Spleen (tissue), 11 donors: Measurements from ENCODE around the gene MYL1. TPM values are rescaled to one million over a fixed set of nuclear protein-coding genes. Genes with fewer than 3 reads are reported as not detected.

ENCODE experiments used
- DNase-seq: peaks from one replicate; pipeline ENCODE4 v3.0.0-alpha.2; 2020
- H3K27ac ChIP-seq, 8 donors: fragments of 200-600 bp; sonication (generic) in 7 of 8; 1 replicate in 4 of 8; 2 replicates in 4 of 8; pipeline versions ENCODE4 v1.5.0 to v1.8.0; 2016 to 2021; ENCODE audit warnings: inconsistent platforms in 4 of 8, mild to moderate bottlenecking in 4 of 8, moderate library complexity in 1 of 8
- H3K27me3 ChIP-seq, 7 donors: fragments of 200-600 bp; sonication (generic) in 6 of 7; replicated peaks in 1 of 7; 1 replicate in 4 of 7; 2 replicates in 3 of 7; pipeline versions ENCODE4 v1.5.0 to v1.8.0; 2016 to 2021; ENCODE audit warnings: inconsistent platforms in 3 of 7, mild to moderate bottlenecking in 1 of 7
- H3K36me3 ChIP-seq, 6 donors: fragments of 200-600 bp; sonication (generic) in 5 of 6; 1 replicate in 4 of 6; 2 replicates in 2 of 6; pipeline versions ENCODE4 v1.5.0 to v1.8.0; 2016 to 2021; ENCODE audit warnings: inconsistent platforms in 2 of 6
- H3K4me1 ChIP-seq, 6 donors: fragments of 200-600 bp; sonication (generic) in 5 of 6; 1 replicate in 3 of 6; 2 replicates in 3 of 6; pipeline versions ENCODE4 v1.5.0 to v1.8.0; 2016 to 2021; ENCODE audit warnings: inconsistent platforms in 3 of 6
- H3K4me3 ChIP-seq, 8 donors: fragments of 200-600 bp; sonication (generic) in 7 of 8; 1 replicate in 4 of 8; 2 replicates in 4 of 8; pipeline versions ENCODE4 v1.5.0 to v1.8.0; 2016 to 2021; ENCODE audit warnings: inconsistent platforms in 4 of 8, mild to moderate bottlenecking in 4 of 8, moderate library complexity in 2 of 8
- H3K9me3 ChIP-seq, 8 donors: fragments of 200-600 bp; sonication (generic) in 7 of 8; 1 replicate in 4 of 8; 2 replicates in 4 of 8; pipeline versions ENCODE4 v1.5.0 to v1.8.0; 2016 to 2021; ENCODE audit warnings: inconsistent platforms in 4 of 8
- CTCF ChIP-seq, 11 experiments: fragments of 200-600 bp in 7 of 11; fragments of 450-650 bp in 4 of 11; sonication (generic) in 4 of 11; IDR thresholded peaks in 8 of 11; conservative IDR thresholded peaks in 3 of 11; 1 replicate in 7 of 11; 2 replicates in 4 of 11; pipeline versions ENCODE4 v1.4.0 to v1.8.0; 2016 to 2021; ENCODE audit warnings: antibody characterized with exemption in 11 of 11, inconsistent platforms in 4 of 11, mild to moderate bottlenecking in 1 of 11
- POLR2A ChIP-seq, 3 donors: fragments of 450-650 bp; IDR thresholded peaks; one replicate each; pipeline ENCODE4 v1.5.1; 2017; ENCODE audit warnings: antibody characterized with exemption in 3 of 3, mild to moderate bottlenecking in 1 of 3
- POLR2AphosphoS5 ChIP-seq, 3 donors: sonication (generic); formaldehyde crosslinking; IDR thresholded peaks; one replicate each; pipeline ENCODE4 v1.5.1; 2017; ENCODE audit warnings: antibody characterized with exemption in 3 of 3
- WGBS, 5 donors: extraction: QIAGEN DNeasy Blood & Tissue Kit in 3 of 5; methylation state at CpG; one replicate each; pipeline versions ENCODE4 v1.1.5 to v1.1.7; 2013 to 2018; 5-methylcytosine and 5-hydroxymethylcytosine counted together
- intact Hi-C: fragments of 100-400 bp; cut with DNase I; formaldehyde crosslinking; loops from one replicate; pipeline ENCODE4 v1.15.0; 2023; ENCODE audit warnings: low total_unique reads
- polyA plus RNA-seq, 3 donors: library from polyadenylated mRNA; stranded (reverse); fragments of 200-250 nt; gene quantifications; one replicate each; pipeline ENCODE4 v1.2.1, GENCODE V29; 2013
- total RNA-seq, 7 donors: library from RNA; depleted of rRNA in 3 of 7; stranded (reverse); fragments of >200 nt in 3 of 7; fragmentation: NEBNext Ultra II Directional in 4 of 7; extraction: Animal tissue kit (Norgen Biotek cat#: 25700) in 4 of 7; gene quantifications; one replicate each; pipeline versions ENCODE4 v1.1.0 to v1.2.1, GENCODE V29; 2016 to 2021
- donor health status: healthy with polysubstance abuse.
- donor health status: DM: no; HTN: no; CAD: no; lungs with moderate emphysema.
- donor health status: DM: no; HTN: no; CAD: no.
- donor health status: Bipolar disorder and iron deficiency.
- donor health status: healthy.
- donor health status: DM: no; HTN: no; CAD: no.
- donor health status: DM: yes; HTN: yes; CAD: no.

MYL1 gene
- total and polyA plus RNA-seq, 10 donors = 0.06 to 0.78 TPM; not detected in 8

GRCh38 chr2:210288408-210288807 is 26.6 kb downstream of the MYL1 start:
- WGBS, 5 donors = 62 to 88% (median 72%) methylated on average over 2 of the region's 2 CpGs
- peaks cover 0 to 17% (median 10%) of the 10 kb centered on the region in 8 donors for H3K9me3 ChIP-seq
- intact Hi-C loops = no loop called here
- no peak for TF ChIP-seq POLR2A (IDR thresholded peaks at IDR 0.05)
- TF ChIP-seq POLR2AphosphoS5 (IDR thresholded peaks at IDR 0.05) = no peak
- TF ChIP-seq CTCF (IDR thresholded peaks at IDR 0.05 in 8 of 11, conservative IDR thresholded peaks at IDR 0.05 in 3 of 11) = no peak
- no peaks in the 10 kb centered on the region for H3K4me1 ChIP-seq
- no peak for DNase-seq
- H3K27ac ChIP-seq = no peak overlapping the region
- no peaks in the 10 kb centered on the region for H3K27me3 ChIP-seq
- no peaks in the 10 kb centered on the region for H3K36me3 ChIP-seq
- H3K4me3 ChIP-seq = no peak overlapping the region

GRCh38 chr2:210287301-210287700 is 27.7 kb downstream of the MYL1 start:
- DNase-seq = no peak
- intact Hi-C loops = no loop called here

GRCh38 chr2:210286123-210286680 is 28.8 kb downstream of the MYL1 start:
- H3K4me1 ChIP-seq = no peaks in the 10 kb centered on the region
- no peak overlapping the region for H3K27ac ChIP-seq
- peaks cover 0 to 23% (median 13%) of the 10 kb centered on the region in 8 donors for H3K9me3 ChIP-seq
- DNase-seq = no peak
- intact Hi-C loops = no loop called here
- H3K36me3 ChIP-seq = no peaks in the 10 kb centered on the region
- no peak overlapping the region for H3K4me3 ChIP-seq
- H3K27me3 ChIP-seq = no peaks in the 10 kb centered on the region
- TF ChIP-seq POLR2AphosphoS5 (IDR thresholded peaks at IDR 0.05) = no peak
- TF ChIP-seq POLR2A (IDR thresholded peaks at IDR 0.05) = no peak

More at GRCh38 chr2:210287301-210287700, 27.7 kb downstream of the MYL1 start:
- TF ChIP-seq POLR2A (IDR thresholded peaks at IDR 0.05) = no peak
- TF ChIP-seq POLR2AphosphoS5 (IDR thresholded peaks at IDR 0.05) = no peak
- TF ChIP-seq CTCF (IDR thresholded peaks at IDR 0.05 in 8 of 11, conservative IDR thresholded peaks at IDR 0.05 in 3 of 11) = no peak
- no peaks in the 10 kb centered on the region for H3K36me3 ChIP-seq
- no peaks in the 10 kb centered on the region for H3K27me3 ChIP-seq
- no peak overlapping the region for H3K27ac ChIP-seq
- H3K4me3 ChIP-seq = no peak overlapping the region
- no peaks in the 10 kb centered on the region for H3K4me1 ChIP-seq
- peaks cover 0 to 22% (median 13%) of the 10 kb centered on the region in 8 donors for H3K9me3 ChIP-seq

- Histone ChIP-seq H3K27ac (no peak overlapping the region), H3K4me3 (no peak overlapping the region), H3K36me3 (no peaks in the 10 kb centered on the region), H3K4me1 (no peaks in the 10 kb centered on the region), H3K9me3 (peaks cover 0 to under 1% (median 0%) of the 10 kb centered on the region in 8 donors), H3K27me3 (no peaks in the 10 kb centered on the region)
- WGBS, 5 donors = 84 to 95% (median 90%) methylated on average over 1 of the region's 1 CpG
- intact Hi-C loops = no loop called here
- DNase-seq = no peak
- TF ChIP-seq CTCF (IDR thresholded peaks at IDR 0.05 in 8 of 11, conservative IDR thresholded peaks at IDR 0.05 in 3 of 11) (no peak), POLR2A (IDR thresholded peaks at IDR 0.05) (no peak), POLR2AphosphoS5 (IDR thresholded peaks at IDR 0.05) (no peak)
Measured at GRCh38 chr2:210277133-210277532, 37.8 kb downstream of the MYL1 start.

GRCh38 chr2:210271300-210271699 is 43.7 kb downstream of the MYL1 start:
- H3K4me3 ChIP-seq = no peak overlapping the region
- no peaks in the 10 kb centered on the region for H3K9me3 ChIP-seq

More at GRCh38 chr2:210271300-210271699, 43.7 kb downstream of the MYL1 start:
- no peaks in the 10 kb centered on the region for H3K27me3 ChIP-seq
- TF ChIP-seq CTCF (IDR thresholded peaks at IDR 0.05 in 8 of 11, conservative IDR thresholded peaks at IDR 0.05 in 3 of 11) (no peak), POLR2A (IDR thresholded peaks at IDR 0.05) (no peak), POLR2AphosphoS5 (IDR thresholded peaks at IDR 0.05) (no peak)
- DNase-seq = no peak
- intact Hi-C loops = no loop called here
- H3K27ac ChIP-seq = no peak overlapping the region
- H3K36me3 ChIP-seq = no peaks in the 10 kb centered on the region
- H3K4me1 ChIP-seq = no peaks in the 10 kb centered on the region
